ENCODE results near the gene RP9.

RP9 gene, protein sequence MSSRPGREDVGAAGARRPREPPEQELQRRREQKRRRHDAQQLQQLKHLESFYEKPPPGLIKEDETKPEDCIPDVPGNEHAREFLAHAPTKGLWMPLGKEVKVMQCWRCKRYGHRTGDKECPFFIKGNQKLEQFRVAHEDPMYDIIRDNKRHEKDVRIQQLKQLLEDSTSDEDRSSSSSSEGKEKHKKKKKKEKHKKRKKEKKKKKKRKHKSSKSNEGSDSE

DNA sequence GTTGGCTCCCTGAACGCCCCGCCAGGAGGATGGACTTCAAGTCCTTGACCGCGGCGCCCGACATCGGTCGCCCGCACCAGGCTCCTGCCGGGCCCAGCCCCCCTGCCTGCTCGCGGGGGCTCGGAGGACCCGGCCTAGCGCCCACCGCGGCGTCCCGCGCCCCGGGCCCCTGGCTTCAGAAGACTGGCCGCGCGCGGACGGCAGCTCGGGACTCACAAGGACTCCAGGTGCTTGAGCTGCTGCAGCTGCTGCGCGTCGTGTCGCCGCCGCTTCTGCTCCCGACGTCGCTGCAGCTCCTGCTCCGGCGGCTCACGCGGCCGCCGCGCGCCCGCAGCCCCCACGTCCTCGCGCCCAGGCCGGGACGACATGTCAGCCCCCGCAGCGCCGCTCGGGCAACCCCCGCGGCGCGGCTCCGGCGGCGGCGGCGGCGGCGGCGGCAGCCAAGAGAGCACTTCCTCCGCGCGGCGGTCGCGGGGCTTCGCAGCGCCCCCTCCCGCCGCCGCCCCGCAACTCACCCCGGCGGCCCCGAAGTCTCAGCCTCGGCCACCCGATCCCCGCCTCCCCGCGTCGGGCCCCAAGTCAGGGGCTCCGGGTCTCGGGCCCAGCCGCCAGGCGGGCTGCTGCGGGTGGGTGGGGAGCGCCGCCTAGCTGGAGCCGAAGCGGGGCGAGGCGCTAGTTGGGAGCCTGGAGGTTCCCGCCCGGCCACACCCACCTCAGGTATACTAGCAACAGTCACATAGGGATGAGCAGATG is at the start of gene RP9:
Gene RP9 (minus strand): TSS at position 400 of the 753 bp plus-strand sequence. CDS start 32 bp downstream, at position 368.
- no peak for DNase-seq (ENCODE audit: low read depth, low spot score)

DNA sequence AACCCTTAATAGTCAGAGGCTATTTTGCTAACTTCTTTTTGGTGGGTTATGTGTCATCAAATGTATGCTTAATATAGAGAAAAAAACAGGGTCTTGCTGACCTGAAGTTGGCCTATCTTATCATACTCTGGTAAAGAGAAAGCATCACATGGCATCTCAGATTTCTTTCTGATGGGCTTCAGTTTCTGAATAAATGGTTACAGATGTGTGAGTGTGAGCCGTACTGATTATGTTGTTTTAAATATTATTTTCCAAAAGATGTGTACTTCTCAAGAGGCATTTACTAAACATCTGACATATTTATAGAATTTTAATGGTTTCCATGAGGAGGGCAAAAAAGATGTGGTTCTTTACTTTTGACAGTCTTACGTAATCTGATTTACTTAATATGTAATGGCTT is 48.6 kb upstream of the RP9 start:
- no peak for DNase-seq (ENCODE audit: low read depth, low spot score)

DNA sequence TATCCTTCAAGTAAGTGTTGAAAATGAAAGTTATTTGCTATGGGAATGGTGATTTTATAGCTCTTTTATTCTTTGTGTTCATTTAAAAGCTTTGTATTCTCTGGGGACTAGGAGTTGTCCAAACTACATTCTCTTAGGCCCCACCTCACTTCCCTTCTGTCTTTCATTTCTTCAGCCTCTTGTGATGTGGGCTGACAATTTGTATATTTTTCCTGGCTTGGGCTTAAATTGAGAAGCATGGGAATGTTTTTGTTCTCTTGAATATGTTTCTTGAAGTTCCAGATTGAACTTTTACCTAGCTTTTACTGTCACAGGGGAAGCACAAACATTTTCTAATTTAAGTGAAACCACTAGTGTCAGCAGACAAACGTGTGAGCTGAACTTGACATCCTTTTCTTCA is 48.1 kb upstream of the RP9 start:
- no peak for DNase-seq (ENCODE audit: low read depth, low spot score)

DNA sequence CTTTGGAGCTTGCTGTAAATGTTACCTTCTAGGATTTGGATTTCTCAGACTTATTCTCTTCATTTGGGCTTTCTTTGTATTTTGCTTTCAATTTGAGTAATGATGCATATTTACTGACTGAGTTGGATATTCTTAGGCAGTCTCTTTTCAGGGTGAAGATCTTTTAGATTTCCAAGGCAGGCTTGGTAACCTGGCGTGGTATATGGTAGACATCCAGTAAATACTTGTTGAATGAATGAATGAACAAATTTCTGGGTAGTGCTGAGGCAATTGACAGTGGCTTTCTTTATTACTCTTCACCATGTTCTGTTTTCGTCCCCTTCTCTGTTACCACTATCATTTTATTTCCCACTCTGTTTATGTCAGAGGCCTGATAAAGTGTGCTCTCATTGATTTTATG is 47.2 kb upstream of the RP9 start:
- DNase-seq (ENCODE audit: low read depth, low spot score): no peak

DNA sequence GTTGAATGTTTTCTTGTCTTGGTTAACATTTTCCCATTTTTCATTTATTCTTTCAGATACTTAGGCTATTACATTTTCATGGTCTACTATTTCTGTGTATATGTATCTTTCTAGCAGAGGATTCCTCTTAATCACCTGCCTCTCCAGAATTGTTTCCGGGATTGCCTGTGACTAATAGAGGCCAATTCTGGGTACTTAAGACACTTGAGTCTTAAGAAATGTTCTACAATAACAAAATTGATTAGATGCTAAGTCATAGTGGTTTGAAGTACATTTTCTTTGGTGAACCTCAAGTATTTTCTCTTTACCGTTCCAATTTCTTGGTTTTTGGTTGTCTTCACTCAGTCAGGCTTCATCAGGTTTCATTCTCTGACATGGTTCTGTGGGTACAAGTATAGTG is 46.6 kb upstream of the RP9 start:
- no peak for DNase-seq (ENCODE audit: low read depth, low spot score)

DNA sequence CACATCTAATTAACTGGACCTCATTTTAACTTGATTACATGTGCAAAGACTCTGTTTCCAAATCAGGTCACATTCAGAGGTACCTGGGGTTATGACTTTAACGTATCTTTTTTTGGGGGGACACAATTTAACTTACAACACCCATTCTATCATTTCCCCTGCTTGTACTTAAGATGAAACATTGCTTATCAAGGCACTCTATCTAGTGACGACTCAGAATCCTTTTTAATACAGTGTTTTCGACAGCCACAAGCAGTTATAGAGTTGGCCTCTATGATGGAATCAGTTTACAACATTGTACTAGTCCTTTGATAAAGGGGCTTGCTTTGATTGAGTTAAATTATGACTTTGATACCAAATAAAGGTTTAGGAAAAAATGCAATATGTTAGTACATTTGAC is 42.9 kb upstream of the RP9 start:
- DNase-seq (ENCODE audit: low read depth, low spot score): no peak

DNA sequence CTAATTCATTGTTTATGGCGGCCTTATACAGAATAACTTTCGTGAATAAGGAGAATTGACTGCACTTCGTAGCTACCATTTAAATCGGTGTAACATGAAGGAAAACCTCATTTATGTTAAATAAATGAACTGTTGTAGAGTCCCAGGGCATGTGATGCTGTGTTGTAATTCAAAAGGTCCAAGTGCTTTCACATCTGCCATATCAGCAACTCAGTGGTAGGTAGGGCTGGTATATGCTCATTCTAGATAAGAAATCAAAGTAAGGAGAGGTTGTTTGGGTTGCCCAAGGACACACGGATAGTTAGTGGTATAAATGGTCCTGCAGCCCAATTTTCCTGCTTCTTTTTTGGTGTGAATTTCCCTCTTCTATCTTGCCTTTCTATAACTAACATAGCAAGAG is 36.0 kb upstream of the RP9 start:
- no peak for DNase-seq (ENCODE audit: low read depth, low spot score)

DNA sequence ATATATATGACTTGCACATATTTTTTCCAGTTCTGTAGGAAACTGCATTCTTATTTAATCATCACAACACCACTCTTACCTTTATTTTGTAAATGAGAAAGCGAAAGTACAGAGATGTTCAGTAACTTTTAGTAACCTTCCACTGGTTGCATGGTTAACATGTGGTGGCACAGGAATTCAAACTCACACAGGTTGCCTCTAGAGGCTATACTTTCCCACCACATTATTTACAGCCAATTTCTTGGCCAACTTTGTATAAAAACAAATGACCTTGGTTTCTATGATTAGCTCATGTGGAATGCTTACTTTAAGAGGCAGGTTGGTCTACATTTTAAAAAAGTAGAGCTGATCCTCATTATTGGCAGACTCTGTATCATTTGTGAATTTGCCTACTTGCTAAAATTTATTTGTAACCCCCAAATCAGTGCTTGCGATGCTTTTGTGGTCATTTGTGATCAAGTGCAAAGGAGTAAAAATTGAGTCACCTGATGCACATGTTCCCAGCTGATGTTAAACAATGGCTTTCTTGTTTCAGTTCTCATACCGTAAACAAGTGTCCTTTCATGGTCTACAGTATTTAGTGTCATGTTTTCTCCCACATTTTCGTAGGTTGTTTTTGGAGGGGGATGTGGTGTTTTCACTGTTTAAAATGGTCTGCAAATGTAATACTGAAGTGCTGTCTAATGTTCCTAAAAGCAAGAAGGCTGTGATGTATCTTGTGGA is 35.0 kb upstream of the RP9 start:
- DNase-seq (ENCODE audit: low read depth, low spot score): no peak

DNA sequence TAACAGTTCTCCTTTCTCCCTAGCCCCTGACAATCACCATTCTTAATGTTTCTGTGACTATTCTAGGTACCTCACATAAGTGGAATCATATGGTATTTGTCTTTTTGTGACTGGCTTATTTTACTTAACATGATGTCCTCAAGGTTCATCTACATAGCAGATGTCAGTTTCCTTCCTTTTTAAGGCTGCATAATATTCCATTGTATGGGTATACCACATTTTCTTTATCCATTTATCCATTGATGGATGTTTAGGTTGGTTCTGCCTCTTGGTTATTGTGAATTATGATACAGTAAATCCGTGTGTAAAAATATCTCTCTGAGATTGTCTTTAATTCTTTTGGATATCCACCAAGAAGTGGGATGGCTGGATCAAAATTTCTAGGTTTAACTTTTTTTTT is 33.4 kb upstream of the RP9 start:
- no peak for DNase-seq (ENCODE audit: low read depth, low spot score)

DNA sequence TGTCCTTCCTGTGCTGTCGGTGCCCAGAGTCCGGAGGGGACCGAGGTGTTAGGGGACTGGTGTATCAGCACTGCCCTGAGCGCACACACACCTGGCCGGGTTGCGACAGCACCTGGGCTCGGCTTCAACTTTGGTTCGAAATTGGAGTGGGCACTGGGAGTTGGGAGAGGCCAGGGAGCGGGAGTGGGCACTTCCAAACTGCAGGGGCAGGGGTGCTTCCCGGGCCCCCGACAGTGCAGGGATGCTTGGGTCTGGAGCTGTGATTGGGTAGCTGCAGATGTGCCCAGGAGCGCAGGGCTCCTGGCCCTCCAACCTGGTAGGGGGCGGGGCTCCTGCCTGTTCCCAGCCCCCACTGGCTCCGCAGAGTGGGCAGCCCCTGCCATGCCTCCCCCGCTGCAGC is 27.9 kb upstream of the RP9 start:
- DNase-seq (ENCODE audit: low read depth, low spot score): no peak

DNA sequence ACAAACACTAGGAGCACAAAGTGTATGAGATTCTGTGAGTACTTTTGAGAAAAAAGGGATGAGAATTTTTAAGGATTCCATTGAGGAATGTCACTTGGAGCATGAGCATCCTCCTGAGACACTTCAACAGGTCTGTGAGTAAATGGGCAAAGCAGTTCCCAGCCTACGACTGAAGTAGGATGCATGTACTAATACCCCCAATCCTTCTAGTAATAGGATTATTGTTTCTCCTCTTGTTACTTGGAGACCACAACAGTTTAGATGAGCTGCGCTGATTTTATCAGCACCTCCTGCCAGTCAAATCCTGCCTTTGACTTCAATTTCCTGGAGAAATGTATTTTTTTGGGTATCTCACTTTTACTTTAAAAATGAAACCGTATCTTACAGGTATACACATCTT is 21.0 kb upstream of the RP9 start:
- DNase-seq (ENCODE audit: low read depth, low spot score): no peak

DNA sequence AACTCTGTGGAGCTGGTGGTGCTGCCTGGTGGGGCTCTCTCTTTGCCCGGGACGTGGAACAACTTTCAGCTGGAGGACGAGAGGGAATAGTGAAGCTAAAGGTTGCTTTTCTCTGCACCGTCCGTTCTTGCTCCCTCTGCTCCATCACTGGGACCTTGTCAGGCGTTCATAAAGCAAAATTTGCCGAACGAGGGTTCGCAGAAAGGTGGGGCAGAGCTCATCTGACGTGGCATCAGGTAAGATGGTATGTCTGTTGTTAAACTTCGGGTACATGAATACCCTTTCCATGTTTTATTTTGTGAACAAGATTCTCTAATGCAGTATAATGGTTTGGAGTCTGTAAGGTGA is 20.6 kb upstream of the RP9 start:
- no peak for DNase-seq (ENCODE audit: low read depth, low spot score)

DNA sequence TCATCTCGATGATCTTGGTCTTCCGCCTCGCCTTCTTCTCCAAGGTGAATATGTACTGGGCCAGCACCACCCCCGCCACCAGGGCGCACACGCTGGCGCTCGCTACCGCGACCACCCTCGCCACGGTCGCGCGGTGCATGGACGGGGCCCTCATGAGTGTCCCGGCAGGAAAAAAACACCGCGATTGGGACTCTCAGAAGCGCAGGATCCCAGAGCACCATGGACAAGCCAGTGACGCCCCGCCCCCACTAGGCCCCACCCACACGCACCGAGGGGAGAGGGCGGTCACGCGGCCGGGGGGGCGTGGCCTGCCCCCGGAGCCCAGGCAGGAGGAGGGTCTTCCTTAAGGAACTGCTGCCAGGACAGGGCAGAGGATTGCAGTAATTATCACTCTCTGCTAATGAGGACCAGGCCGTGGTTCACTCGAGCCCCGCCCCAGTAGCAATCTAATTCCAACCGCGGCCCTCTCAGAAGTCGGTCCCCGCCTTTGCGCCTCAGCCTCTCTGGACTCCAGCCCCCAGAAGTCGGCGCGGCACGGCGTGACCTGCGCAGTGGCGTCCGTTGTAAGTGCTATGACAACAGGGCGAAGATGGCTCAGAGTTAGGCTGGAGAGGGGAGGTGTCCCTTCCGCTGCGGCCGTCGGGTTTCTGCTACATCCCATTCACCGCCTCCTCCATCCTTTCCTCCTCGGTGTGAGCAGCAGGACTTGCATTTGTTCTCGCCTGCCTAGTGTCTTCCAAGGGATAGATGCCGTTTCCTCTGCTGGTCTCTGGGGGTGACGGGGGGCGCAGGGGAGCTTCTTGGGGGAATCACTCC is 20.0 kb upstream of the RP9 start, which contains the start of gene BBS9:
Gene BBS9 (plus strand): TSS at position 575 of the 816 bp plus-strand sequence. CDS start 16,689 bp downstream, outside the sequence.
- peak; percentile 79 for DNase-seq (ENCODE audit: low read depth, low spot score)

DNA sequence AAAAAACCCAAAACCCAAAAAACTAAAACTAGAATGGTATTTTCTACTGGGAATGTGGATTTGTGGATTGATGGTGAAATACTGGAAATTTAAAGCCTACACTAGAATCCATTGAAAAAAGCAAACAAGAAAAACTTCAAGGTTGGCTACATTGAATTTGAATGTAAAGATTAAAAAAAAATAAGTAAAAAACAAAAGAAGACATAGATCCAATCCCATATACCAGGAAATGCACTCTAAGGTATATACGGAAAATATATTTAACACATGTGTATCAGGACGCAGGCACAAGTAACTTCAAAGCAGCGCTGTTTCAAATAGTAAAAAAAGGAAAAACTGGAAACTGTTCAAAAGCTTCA is 19.4 kb upstream of the RP9 start:
- no peak for DNase-seq (ENCODE audit: low read depth, low spot score)

DNA sequence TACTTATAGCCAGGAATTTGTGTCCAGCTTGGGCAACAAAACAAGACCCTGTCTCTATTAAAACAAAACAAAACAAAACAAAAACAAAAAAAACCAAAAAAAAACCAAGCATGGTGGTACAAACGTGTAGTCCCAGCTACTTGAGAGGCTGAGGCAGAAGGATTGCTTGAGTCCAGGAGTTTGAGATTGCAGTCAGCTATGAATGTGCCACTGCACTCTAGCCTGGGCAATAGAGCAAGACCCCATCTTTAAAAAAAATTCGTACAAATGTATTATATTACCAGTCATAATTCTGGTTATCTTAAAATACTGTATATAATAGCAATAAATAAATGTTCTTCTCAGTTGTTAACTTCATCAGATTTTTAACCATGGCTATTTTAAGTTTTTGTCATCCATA is 17.9 kb upstream of the RP9 start:
- no peak for DNase-seq (ENCODE audit: low read depth, low spot score)

DNA sequence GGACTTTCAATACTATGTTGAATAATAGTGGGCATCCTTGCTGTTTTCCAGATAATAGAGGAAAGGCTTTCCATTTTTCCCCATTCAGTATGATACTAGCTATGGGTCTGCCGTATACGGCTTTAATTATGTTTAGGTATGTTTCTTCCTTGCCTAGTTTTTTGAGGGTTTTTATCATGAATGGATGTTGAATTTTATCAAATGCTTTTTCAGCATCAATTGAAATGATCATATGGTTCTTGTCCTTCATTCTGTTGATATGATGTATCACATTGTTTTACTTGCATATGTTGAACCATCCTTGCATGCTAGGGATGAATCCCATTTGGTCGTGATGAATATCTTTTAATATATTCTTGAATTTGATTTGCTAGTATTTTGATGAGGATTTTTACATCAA is 9.2 kb upstream of the RP9 start:
- no peak for DNase-seq (ENCODE audit: low read depth, low spot score)

DNA sequence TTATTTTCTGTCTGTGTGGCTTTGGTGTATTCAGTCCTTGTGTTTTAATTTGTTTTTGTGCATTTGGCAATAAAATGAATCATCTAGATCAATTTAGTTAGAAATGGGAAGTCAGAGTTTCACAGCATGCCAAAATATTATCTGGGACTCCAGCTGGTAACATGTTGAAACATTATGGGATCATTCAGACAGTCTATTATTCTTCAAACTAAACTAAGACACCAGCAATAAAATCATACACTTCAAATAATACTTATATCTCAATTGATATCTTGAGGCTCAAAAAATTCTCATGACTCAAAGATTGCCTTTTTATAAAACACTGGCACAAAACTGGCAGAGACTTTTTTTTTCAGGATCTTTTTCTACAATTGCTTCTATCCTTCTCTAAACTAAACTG is 5.8 kb upstream of the RP9 start:
- DNase-seq (ENCODE audit: low read depth, low spot score): no peak

DNA sequence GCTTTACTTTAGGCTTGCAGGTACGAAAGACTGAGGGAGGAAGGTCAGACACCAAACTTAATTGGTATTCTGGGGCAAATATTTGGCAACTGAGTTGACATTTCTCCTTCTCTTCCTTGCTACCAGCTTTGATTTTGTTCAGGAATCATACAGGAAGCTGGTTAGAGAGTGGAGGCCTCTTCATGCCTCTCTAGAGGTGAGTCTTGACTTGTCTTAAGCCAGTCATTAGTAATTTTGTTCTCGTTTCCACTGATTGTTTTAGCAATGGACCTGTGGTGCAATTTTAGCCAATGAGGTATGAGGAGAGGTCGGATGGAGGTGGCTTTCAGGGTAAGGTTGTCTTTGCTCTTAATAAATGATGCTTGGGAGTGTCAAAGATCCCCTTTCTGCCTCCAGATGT is 2.4 kb upstream of the RP9 start:
- no peak for DNase-seq (ENCODE audit: low read depth, low spot score)

DNA sequence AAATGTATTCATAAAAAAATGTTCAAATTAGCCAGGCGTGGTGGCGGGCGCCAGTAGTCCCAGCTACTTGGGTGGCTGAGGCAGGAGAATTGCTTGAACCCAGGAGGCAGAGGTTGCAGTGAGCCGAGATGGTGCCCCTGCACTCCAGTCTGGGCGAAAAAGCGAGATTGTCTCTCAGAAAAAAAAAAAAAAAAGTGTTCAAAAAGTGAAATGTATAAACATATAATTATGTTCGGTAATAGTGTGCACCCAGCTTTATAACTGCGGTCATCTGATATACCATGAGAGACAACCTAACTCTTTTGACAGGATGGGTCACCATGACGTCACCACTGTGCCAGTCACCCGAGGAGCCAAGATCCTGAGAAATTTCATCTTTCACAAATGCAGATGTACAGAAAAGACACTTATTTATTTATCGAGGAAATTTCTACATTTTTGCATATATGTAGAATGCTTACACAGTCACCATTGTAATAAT is 594 bp upstream of the RP9 start:
- DNase-seq (ENCODE audit: low read depth, low spot score): no peak

DNA sequence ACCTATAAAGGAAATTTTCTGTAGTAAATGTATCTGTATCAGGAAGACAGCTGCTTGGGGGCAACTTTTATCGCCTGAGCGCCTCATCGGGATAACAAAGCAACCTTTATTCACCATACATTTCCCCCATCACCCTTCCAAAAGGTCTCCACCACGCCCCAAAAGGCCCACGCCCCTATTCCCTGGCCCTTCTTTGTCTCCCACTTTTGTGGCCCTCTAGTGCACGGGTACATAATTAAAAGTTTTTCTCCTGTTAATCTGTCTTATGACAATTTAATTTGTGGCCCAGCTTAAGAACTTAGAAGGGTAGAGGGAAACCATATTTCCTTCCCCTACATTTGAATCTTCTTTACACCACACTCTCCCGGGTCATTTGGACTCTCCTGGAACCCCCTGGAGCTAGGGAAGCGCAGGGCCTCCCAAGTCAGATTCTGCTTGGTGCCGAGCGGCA is 625 bp downstream of the RP9 start:
- DNase-seq (ENCODE audit: low read depth, low spot score): no peak

DNA sequence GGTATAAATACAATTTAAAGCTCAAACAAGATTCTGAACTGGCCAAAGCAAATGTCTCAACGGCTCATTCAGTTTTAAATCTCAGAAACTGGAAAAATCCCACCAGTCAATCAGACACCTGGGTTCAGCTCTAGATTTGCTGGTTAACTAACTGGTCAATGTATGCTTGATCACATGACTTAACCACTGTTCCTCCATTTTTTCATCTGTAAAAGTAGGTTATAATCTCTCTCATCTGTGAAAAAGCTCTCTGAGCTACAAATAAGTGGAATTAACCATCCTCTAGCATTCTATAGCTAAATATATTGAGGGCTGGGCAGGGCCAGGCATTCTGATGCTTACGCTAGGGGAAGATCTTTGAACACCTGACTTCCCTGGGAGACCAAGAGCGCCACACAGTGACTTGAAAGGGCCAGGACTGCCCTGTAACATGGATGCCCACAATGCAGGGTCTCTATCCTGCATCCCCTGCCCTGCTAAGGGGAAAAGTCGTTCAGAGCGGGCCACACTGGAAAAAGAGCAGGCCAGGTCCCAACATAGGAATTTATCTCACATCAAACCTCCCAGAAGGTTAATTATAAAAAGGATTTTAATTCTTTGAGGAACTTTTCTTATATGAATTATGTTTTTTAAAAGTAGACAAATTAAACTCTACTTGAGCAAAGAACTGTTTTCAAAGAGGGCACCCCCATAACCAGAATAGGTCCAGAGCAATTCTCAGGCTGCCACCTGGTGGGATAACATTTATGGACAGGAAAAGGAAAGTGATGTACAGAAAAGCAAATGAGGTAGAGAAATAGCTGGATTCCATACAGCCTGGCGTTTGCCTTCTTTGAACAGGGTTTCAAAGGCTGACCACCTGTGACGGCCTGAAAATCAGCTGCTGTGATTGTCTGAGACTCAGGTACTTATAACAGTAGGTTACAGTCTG is 1.8 kb downstream of the RP9 start:
- no peak for DNase-seq (ENCODE audit: low read depth, low spot score)

Measured in brain pericyte (primary cell).